ENCODE measurements around the gene CAMK2B. TPM values are rescaled to one million over a fixed set of nuclear protein-coding genes. Genes with fewer than 3 reads are reported as not detected.

CAMK2B gene
- total RNA-seq, 1 donor from 2014 or later: 0.58 TPM

DNA sequence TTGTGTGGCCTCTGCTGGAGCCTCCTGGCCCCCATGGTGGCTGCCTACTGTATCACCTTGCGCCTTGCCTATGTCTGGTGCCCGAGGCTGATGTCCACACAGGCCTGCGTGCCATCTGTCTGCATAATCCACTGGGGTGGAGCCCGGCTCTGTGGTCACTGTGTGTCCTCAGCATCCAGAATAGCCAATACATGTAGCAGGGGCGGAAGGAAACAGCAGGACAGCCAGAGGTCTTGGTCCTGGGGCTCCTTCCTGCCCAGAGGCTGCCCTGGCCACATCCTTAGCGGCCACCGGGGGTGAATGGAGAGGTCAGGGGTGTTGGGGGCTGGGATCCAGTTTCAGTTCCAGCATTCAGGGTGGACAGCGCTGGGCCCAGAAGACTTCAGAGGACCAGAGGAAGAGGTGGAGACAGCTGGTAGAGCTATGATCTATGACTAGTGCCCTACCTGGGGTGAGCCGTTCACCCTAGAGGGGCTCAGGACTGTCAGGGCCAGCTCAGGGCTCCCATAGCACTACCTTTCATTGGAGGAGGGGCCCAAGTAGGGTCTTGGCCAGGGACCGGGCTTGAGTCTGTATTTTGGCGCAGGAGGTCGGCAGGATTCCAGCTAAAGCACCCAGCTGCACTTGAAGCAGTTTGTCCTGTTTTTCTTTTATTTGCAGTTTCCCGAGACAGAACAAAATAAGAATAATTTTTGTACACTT, 108.7 kb downstream of the CAMK2B start:
- ChIA-PET POLR2A (no interaction called here), CTCF (no interaction called here)
- ATAC-seq (ENCODE audit: low read depth) (no peak), DNase-seq (peak; percentile 7)
- H3K36me3 Mint-ChIP-seq (ENCODE audit: low read depth): peaks cover 20% of the 10 kb centered on the region
- TF ChIP-seq, protein P1, sequence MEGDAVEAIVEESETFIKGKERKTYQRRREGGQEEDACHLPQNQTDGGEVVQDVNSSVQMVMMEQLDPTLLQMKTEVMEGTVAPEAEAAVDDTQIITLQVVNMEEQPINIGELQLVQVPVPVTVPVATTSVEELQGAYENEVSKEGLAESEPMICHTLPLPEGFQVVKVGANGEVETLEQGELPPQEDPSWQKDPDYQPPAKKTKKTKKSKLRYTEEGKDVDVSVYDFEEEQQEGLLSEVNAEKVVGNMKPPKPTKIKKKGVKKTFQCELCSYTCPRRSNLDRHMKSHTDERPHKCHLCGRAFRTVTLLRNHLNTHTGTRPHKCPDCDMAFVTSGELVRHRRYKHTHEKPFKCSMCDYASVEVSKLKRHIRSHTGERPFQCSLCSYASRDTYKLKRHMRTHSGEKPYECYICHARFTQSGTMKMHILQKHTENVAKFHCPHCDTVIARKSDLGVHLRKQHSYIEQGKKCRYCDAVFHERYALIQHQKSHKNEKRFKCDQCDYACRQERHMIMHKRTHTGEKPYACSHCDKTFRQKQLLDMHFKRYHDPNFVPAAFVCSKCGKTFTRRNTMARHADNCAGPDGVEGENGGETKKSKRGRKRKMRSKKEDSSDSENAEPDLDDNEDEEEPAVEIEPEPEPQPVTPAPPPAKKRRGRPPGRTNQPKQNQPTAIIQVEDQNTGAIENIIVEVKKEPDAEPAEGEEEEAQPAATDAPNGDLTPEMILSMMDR (IDR thresholded peaks at IDR 0.05): no peak
- H3K27ac Mint-ChIP-seq: no peak overlapping the region
- intact Hi-C loops (cut with micrococcal nuclease): no loop called here
- no peaks in the 10 kb centered on the region for H3K9me3 Mint-ChIP-seq
- no peaks in the 10 kb centered on the region for H3K27me3 Mint-ChIP-seq
- H3K4me1 Mint-ChIP-seq: peaks cover 10% of the 10 kb centered on the region
- no peak overlapping the region for H3K4me3 Mint-ChIP-seq

DNA sequence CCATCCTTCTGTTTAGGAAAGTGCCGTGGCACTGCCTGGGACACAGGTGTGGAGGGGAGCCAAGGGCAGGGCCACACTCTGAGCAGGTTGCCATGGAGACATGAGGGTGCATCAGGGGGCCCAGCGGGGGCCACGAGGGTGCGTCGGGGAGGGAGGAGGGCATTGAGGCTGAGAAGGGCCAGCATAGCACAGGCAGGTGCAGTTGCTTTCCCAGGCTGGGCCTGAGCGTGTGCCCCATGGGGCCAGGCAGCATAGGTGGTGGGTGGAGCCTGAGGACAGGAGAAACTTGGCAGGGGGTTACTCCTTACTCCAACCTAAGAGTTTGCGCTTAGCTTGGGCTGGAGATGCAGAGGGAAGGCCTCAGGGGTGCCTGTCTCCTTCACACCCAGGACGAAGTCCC, 109.4 kb downstream of the CAMK2B start:
- CTCF ChIA-PET: no interaction called here
- Mint-ChIP-seq H3K9me3 (no peaks in the 10 kb centered on the region), H3K4me3 (no peak overlapping the region), H3K27me3 (no peaks in the 10 kb centered on the region), H3K36me3 (ENCODE audit: low read depth) (peaks cover 27% of the 10 kb centered on the region), H3K4me1 (peaks cover 10% of the 10 kb centered on the region), H3K27ac (no peak overlapping the region)
- POLR2A ChIA-PET: no interaction called here
- DNase-seq (no peak), ATAC-seq (ENCODE audit: low read depth) (no peak)
- TF ChIP-seq, protein P1 (IDR thresholded peaks at IDR 0.05): no peak
- intact Hi-C loops (cut with micrococcal nuclease): no loop called here

DNA sequence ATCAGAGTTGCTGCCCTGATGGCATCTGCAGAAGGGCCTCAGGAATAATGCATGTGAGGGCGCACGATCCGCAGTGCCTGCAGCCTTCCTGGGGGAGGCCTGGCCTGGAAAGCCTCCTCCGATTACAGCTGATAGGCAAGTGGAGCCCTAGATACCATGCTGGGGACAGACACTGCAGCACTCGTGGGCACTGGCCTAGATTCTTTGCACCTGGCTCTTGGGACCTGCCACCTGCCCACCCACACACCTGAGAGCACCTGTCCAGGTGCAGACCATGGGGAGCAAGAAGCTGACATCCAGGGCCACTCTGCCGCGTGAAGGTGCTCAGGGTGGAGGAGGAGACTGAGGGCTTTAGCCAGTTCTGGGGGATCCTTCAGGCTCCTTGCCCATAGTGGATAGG, 109.9 kb downstream of the CAMK2B start:
- DNase-seq (no peak), ATAC-seq (ENCODE audit: low read depth) (no peak)
- H3K4me1 Mint-ChIP-seq: peaks cover 10% of the 10 kb centered on the region
- POLR2A ChIA-PET: no interaction called here
- H3K27ac Mint-ChIP-seq: no peak overlapping the region
- H3K36me3 Mint-ChIP-seq (ENCODE audit: low read depth): peaks cover 32% of the 10 kb centered on the region
- H3K9me3 Mint-ChIP-seq: no peaks in the 10 kb centered on the region
- CTCF ChIA-PET: no interaction called here
- intact Hi-C loops (cut with micrococcal nuclease): no loop called here
- TF ChIP-seq, protein P1 (IDR thresholded peaks at IDR 0.05): no peak
- H3K4me3 Mint-ChIP-seq: no peak overlapping the region
- no peaks in the 10 kb centered on the region for H3K27me3 Mint-ChIP-seq

DNA sequence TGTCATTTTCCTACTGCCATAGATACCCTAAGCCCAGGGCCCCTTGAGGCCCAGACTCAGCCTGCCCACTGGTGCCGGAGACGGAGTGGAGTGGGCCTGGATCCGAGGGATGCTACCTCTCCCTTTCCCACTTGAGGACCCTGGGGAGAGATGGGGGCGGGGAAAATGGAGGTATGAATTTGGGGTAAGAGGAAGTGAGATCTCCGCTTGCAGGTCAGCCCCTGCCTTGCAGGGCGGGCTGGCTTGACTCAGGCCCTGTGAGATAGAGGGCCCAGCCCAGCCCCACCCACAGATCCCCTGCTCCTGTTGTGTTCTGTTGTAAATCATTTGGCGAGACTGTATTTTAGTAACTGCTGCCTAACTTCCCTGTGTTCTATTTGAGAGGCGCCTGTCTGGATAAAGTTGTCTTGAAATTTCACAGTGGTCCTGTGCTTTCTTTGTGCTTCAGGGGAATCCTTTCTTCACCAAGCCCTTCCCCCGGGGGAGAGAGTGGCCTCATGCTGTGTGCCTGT, 111.5 kb downstream of the CAMK2B start:
- intact Hi-C loops (cut with micrococcal nuclease): loop anchor here (1.0 kb wide), 1 partner anchor 263 kb away; no protein-coding TSS in a partner anchor
- TF ChIP-seq, protein P1 (IDR thresholded peaks at IDR 0.05): no peak
- ATAC-seq (ENCODE audit: low read depth): peak; percentile 66
- DNase-seq: no peak
- H3K9me3 Mint-ChIP-seq: no peaks in the 10 kb centered on the region
- no peaks in the 10 kb centered on the region for H3K27me3 Mint-ChIP-seq
- CTCF ChIA-PET: interaction anchor here (1.2 kb wide), 1 partner anchor 351 kb away, joined by 5 read pairs; no protein-coding TSS in a partner anchor
- H3K4me1 Mint-ChIP-seq: peaks cover 10% of the 10 kb centered on the region
- H3K27ac Mint-ChIP-seq: peak overlapping the region; percentile 19
- peaks cover 46% of the 10 kb centered on the region for H3K36me3 Mint-ChIP-seq (ENCODE audit: low read depth)
- no peak overlapping the region for H3K4me3 Mint-ChIP-seq
- POLR2A ChIA-PET: no interaction called here

DNA sequence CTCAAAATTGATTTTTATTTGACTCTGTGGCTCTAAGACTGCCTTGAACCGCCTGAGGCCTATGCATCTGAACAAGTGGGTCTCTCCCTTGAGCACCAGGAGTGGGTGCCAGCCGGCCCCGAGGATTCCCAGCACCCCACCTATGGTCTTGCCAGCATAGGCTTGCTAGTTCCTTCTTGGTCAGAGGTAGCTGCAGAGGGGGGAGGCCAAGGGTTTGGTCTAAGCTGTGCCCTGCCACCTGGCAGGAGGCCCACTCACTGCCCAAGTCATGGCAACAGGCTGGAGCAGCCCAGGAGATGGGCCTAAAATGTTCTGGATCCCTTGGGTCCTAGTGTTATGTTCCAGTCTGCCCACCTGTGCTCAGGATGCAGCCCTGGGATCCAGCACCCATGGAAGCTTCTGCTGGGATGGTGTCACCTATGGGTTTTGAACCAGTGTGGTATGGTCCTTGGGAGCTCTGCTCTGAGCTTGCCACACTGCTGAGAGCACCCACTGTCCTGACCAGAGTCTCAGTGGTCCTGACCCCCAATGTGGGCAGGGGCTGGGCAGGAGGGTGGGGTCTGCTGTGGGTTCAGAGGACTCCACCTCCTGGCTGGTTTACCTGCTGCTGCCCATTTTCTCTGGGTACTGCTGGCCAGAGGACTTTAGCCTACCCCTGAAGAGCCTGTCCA, 112.1 kb downstream of the CAMK2B start:
- ChIA-PET POLR2A (no interaction called here), CTCF (interaction anchor here (0.7 kb wide), 1 partner anchor 15 kb away, joined by 3 read pairs; no protein-coding TSS in a partner anchor)
- H3K4me1 Mint-ChIP-seq: peaks cover 10% of the 10 kb centered on the region
- intact Hi-C loops (cut with micrococcal nuclease): no loop called here
- peak overlapping the region; percentile 19 for H3K27ac Mint-ChIP-seq
- no peak overlapping the region for H3K4me3 Mint-ChIP-seq
- no peaks in the 10 kb centered on the region for H3K27me3 Mint-ChIP-seq
- TF ChIP-seq, protein P1 (IDR thresholded peaks at IDR 0.05): no peak
- peak; percentile 14 for DNase-seq
- peaks cover 52% of the 10 kb centered on the region for H3K36me3 Mint-ChIP-seq (ENCODE audit: low read depth)
- ATAC-seq (ENCODE audit: low read depth): no peak
- no peaks in the 10 kb centered on the region for H3K9me3 Mint-ChIP-seq

All from activated B cell treated with CpG ODN at 0.5 μM for 24 hours (primary cell).